Lower leg skin (tissue), 3 donors: ENCODE results near the gene HSDL1.

Experiments
- CTCF ChIP-seq, 3 donors: fragments of 450-650 bp; IDR thresholded peaks; one replicate each; pipeline ENCODE4 v1.5.1; 2016; ENCODE audit warnings: antibody characterized with exemption in 3 of 3, mild to moderate bottlenecking in 3 of 3, moderate library complexity in 2 of 3
- POLR2A ChIP-seq, 2 donors: fragments of 450-650 bp; IDR thresholded peaks; one replicate each; pipeline ENCODE4 v1.6.1; 2016 to 2017; ENCODE audit warnings: antibody characterized with exemption in 2 of 2, mild to moderate bottlenecking in 1 of 2, moderate library complexity in 1 of 2

DNA sequence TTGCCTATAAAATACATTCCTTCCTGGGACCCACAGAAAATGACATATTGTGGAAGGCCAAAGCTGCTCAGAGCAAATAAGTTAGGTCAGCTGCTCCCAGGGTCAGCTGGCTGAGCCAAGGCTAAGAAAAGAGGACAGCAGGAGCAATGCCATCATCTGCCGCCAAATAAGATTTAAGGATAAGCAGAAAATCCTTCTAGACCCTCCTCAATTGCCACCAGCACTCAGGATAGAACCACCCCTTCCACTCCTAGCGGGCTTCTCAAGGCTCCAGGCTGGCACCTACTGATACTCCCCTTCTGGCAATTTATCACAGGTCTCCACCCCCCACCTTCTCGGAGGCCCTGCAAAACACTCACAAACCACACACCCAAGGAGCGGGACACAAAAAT is 51.1 kb downstream of the HSDL1 start:
- TF ChIP-seq POLR2A (IDR thresholded peaks at IDR 0.05) (no peak), CTCF (IDR thresholded peaks at IDR 0.05) (no peak)
